B cell (primary cell): ENCODE measurements around the gene ATP6V0E2.

ENCODE experiments used
- CTCF ChIP-seq: fragments of 200-600 bp; IDR thresholded peaks from one replicate; pipeline ENCODE4 v1.8.0; 2022; ENCODE audit warnings: antibody characterized with exemption, mild to moderate bottlenecking
- EZH2 ChIP-seq: IDR thresholded peaks from 2 replicates; pipeline ENCODE4 v1.6.1; 2012; ENCODE audit warnings: borderline replicate concordance, low read depth, mild to moderate bottlenecking, moderate library complexity, low read length; ENCODE audit not compliant: insufficient read depth, poor library complexity, severe bottlenecking

GRCh38 chr7:149870701-149871483 lies 2.9 kb upstream of the ATP6V0E2 start:
- TF ChIP-seq CTCF: no peak
- TF ChIP-seq EZH2: no peak
